ENCODE results near the gene TMEM63A. TPM values are rescaled to one million over a fixed set of nuclear protein-coding genes. Genes with fewer than 3 reads are reported as not detected.

TMEM63A gene
- total RNA-seq, 1 experiment from 2014 or later, result 303 TPM

GRCh38 chr1:225885336-225885735 lies 3.2 kb upstream of the TMEM63A start:
- H3K36me3 Mint-ChIP-seq (ENCODE audit: insufficient read depth, unreplicated experiment), result peaks cover 47% of the 10 kb centered on the region
- CTCF ChIA-PET, result interaction anchor here (1.3 to 1.8 kb wide), 2 partner anchors 12 to 108 kb away, joined by 3 read pairs; partner anchors contain the start of gene SRP9

GRCh38 chr1:225883616-225884265 lies 1.6 kb upstream of the TMEM63A start:
- BruUV-seq (replicated peaks), result no TSS peak
- Mint-ChIP-seq H3K4me1 (ENCODE audit: low read depth, unreplicated experiment) (peaks cover 48% of the 10 kb centered on the region), H3K36me3 (ENCODE audit: insufficient read depth, unreplicated experiment) (peaks cover 55% of the 10 kb centered on the region), H3K4me3 (ENCODE audit: low read depth, unreplicated experiment) (peak overlapping the region; percentile 67), H3K27me3 (ENCODE audit: unreplicated experiment) (no peaks in the 10 kb centered on the region), H3K27ac (ENCODE audit: unreplicated experiment) (peak overlapping the region; percentile 85), H3K9me3 (ENCODE audit: low read depth, unreplicated experiment) (no peaks in the 10 kb centered on the region)
- intact Hi-C loops (cut with micrococcal nuclease; ENCODE audit: unreplicated experiment), result no loop called here
- peak; percentile 74 for DNase-seq
- no peak for TF ChIP-seq CTCF (IDR thresholded peaks at IDR 0.05; ENCODE audit: unreplicated experiment)
- CTCF ChIA-PET, result interaction anchor here (0.6 to 2.0 kb wide), 7 partner anchors 13 to 310 kb away, joined by 3 to 14 read pairs (median 5); partner anchors contain the start of gene SRP9

More at GRCh38 chr1:225885336-225885735, 3.2 kb upstream of the TMEM63A start:
- Mint-ChIP-seq H3K9me3 (ENCODE audit: low read depth, unreplicated experiment) (no peaks in the 10 kb centered on the region), H3K4me1 (ENCODE audit: low read depth, unreplicated experiment) (peaks cover 44% of the 10 kb centered on the region), H3K4me3 (ENCODE audit: low read depth, unreplicated experiment) (no peak overlapping the region), H3K27me3 (ENCODE audit: unreplicated experiment) (no peaks in the 10 kb centered on the region), H3K27ac (ENCODE audit: unreplicated experiment) (no peak overlapping the region)
- intact Hi-C loops (cut with micrococcal nuclease; ENCODE audit: unreplicated experiment), result no loop called here
- no TSS peak for BruUV-seq (replicated peaks)
- no peak for TF ChIP-seq CTCF (IDR thresholded peaks at IDR 0.05; ENCODE audit: unreplicated experiment)
- no peak for DNase-seq

- CTCF ChIA-PET, result interaction anchor here (0.6 to 2.2 kb wide), 10 partner anchors 12 to 441 kb away, joined by 3 to 14 read pairs (median 5); partner anchors contain the start of gene PYCR2
- no peak for TF ChIP-seq CTCF (IDR thresholded peaks at IDR 0.05; ENCODE audit: unreplicated experiment)
- BruUV-seq (replicated peaks), result no TSS peak
- Mint-ChIP-seq H3K9me3 (ENCODE audit: low read depth, unreplicated experiment) (no peaks in the 10 kb centered on the region), H3K27me3 (ENCODE audit: unreplicated experiment) (no peaks in the 10 kb centered on the region), H3K4me1 (ENCODE audit: low read depth, unreplicated experiment) (peaks cover 56% of the 10 kb centered on the region), H3K36me3 (ENCODE audit: insufficient read depth, unreplicated experiment) (peaks cover 62% of the 10 kb centered on the region), H3K27ac (ENCODE audit: unreplicated experiment) (peak overlapping the region; percentile 85), H3K4me3 (ENCODE audit: low read depth, unreplicated experiment) (peak overlapping the region; percentile 67)
- DNase-seq, result peak; percentile 57
- intact Hi-C loops (cut with micrococcal nuclease; ENCODE audit: unreplicated experiment), result no loop called here
Measured at GRCh38 chr1:225882694-225883615, 775 bp upstream of the TMEM63A start.

- intact Hi-C loops (cut with micrococcal nuclease; ENCODE audit: unreplicated experiment), result no loop called here
- no peak for TF ChIP-seq CTCF (IDR thresholded peaks at IDR 0.05; ENCODE audit: unreplicated experiment)
- H3K9me3 Mint-ChIP-seq (ENCODE audit: low read depth, unreplicated experiment), result no peaks in the 10 kb centered on the region
- H3K4me1 Mint-ChIP-seq (ENCODE audit: low read depth, unreplicated experiment), result peaks cover 59% of the 10 kb centered on the region
- no TSS peak for BruUV-seq (replicated peaks)
- H3K36me3 Mint-ChIP-seq (ENCODE audit: insufficient read depth, unreplicated experiment), result peaks cover 73% of the 10 kb centered on the region
- DNase-seq, result peak; percentile 83
- H3K27ac Mint-ChIP-seq (ENCODE audit: unreplicated experiment), result peak overlapping the region; percentile 85
- H3K27me3 Mint-ChIP-seq (ENCODE audit: unreplicated experiment), result no peaks in the 10 kb centered on the region
- peak overlapping the region; percentile 67 for H3K4me3 Mint-ChIP-seq (ENCODE audit: low read depth, unreplicated experiment)
- CTCF ChIA-PET, result interaction anchor here (0.6 to 2.2 kb wide), 9 partner anchors 8 to 440 kb away, joined by 3 to 15 read pairs (median 4); partner anchors contain the start of gene PYCR2
Measured at GRCh38 chr1:225881081-225881958, 860 bp downstream of the TMEM63A start.

Measured in Calu3 (cell line).